GM18868 (cell line): Measurements from ENCODE around the gene RPS6KA1.
"Not testable (repeated sequence)": the region's sequence is repeated elsewhere in the genome, so short reads cannot be mapped to it uniquely, and the experiment has no call there.

Experiments
- ATAC-seq: cut with Tn5 transposase; IDR thresholded peaks from one replicate; pipeline ENCODE4 v1.9.1; 2021; ENCODE audit warnings: mild to moderate bottlenecking, moderate library complexity; ENCODE audit not compliant: unreplicated experiment

Gene RPS6KA1

GRCh38 chr1:26552720-26553119 lies 23.2 kb downstream of the RPS6KA1 start:
- no peak for ATAC-seq

- no peak for ATAC-seq
These were observed 24.6 kb downstream of the RPS6KA1 start for GRCh38 chr1:26553942-26554682.

GRCh38 chr1:26554781-26555180 lies 25.2 kb downstream of the RPS6KA1 start:
- no peak for ATAC-seq

- no peak for ATAC-seq
These were observed 26.0 kb downstream of the RPS6KA1 start for GRCh38 chr1:26555550-26555981.

- ATAC-seq, result no peak
These were observed 26.6 kb downstream of the RPS6KA1 start for GRCh38 chr1:26556111-26556510.

- no peak for ATAC-seq
These were observed 27.4 kb downstream of the RPS6KA1 start for GRCh38 chr1:26557008-26557407.

- ATAC-seq, result no peak
These were observed 29.1 kb downstream of the RPS6KA1 start for GRCh38 chr1:26558685-26559048.

GRCh38 chr1:26560403-26560780 lies 30.8 kb downstream of the RPS6KA1 start:
- no peak for ATAC-seq

GRCh38 chr1:26570287-26570686 lies 40.7 kb downstream of the RPS6KA1 start:
- no peak for ATAC-seq

GRCh38 chr1:26571381-26571780 lies 41.8 kb downstream of the RPS6KA1 start:
- no peak for ATAC-seq

- no peak for ATAC-seq
These were observed 44.5 kb downstream of the RPS6KA1 start for GRCh38 chr1:26574018-26574417.

GRCh38 chr1:26574719-26575251 lies 45.2 kb downstream of the RPS6KA1 start:
- ATAC-seq, result no peak

- no peak for ATAC-seq
These were observed 45.8 kb downstream of the RPS6KA1 start for GRCh38 chr1:26575348-26575747.

- no peak for ATAC-seq
These were observed 48.6 kb downstream of the RPS6KA1 start for GRCh38 chr1:26578167-26578566.

- no peak for ATAC-seq
These were observed 50.1 kb downstream of the RPS6KA1 start for GRCh38 chr1:26579681-26580111.

GRCh38 chr1:26580116-26580515 lies 50.6 kb downstream of the RPS6KA1 start:
- no peak for ATAC-seq

GRCh38 chr1:26581287-26581651 lies 51.7 kb downstream of the RPS6KA1 start:
- ATAC-seq, result no peak

GRCh38 chr1:26582053-26582835 lies 52.7 kb downstream of the RPS6KA1 start:
- ATAC-seq, result no peak

GRCh38 chr1:26582836-26583460 lies 53.4 kb downstream of the RPS6KA1 start:
- ATAC-seq, result peak; percentile 52

- no peak for ATAC-seq
These were observed 54.3 kb downstream of the RPS6KA1 start for GRCh38 chr1:26583646-26584485.

- ATAC-seq, result not testable (repeated sequence)
These were observed 55.0 kb downstream of the RPS6KA1 start for GRCh38 chr1:26584588-26584987.
